IMR-90 (cell line): Measurements from ENCODE around the gene ACAT2.
"Not testable (repeated sequence)": the region's sequence is repeated elsewhere in the genome, so short reads cannot be mapped to it uniquely, and the experiment has no call there.

Experiments used
- BHLHE40 ChIP-seq: fragments of 150-350 bp; IDR thresholded peaks from 2 replicates; pipeline ENCODE4 v1.6.1; 2016; ENCODE audit warnings: mild to moderate bottlenecking, low read depth, low read length
- CEBPB ChIP-seq: IDR thresholded peaks from 2 replicates; pipeline ENCODE4 v1.6.1; 2012; ENCODE audit warnings: low read depth, low read length, improper control_type of control experiment
- CTCF ChIP-seq: conservative IDR thresholded peaks from 2 replicates; pipeline ENCODE4 v1.5.1; 2012; ENCODE audit warnings: mild to moderate bottlenecking, low read depth, low read length, improper control_type of control experiment
- NFE2L2 ChIP-seq: fragments of 150-350 bp; IDR thresholded peaks from 2 replicates; pipeline ENCODE4 v1.6.1; 2016; ENCODE audit warnings: low read depth, mild to moderate bottlenecking, low read length
- POLR2A ChIP-seq: IDR thresholded peaks from 2 replicates; pipeline ENCODE4 v1.6.1; 2012; ENCODE audit warnings: mild to moderate bottlenecking, low read depth, low read length
- SMC3 ChIP-seq: fragments of 150-350 bp; IDR thresholded peaks from 2 replicates; pipeline ENCODE4 v1.6.1; 2016; ENCODE audit warnings: low read depth, mild to moderate bottlenecking, antibody characterized with exemption, low read length, moderate library complexity

GRCh38 chr6:159732550-159732949, 29.3 kb upstream of the ACAT2 start:
- not testable (repeated sequence) for TF ChIP-seq CTCF, BHLHE40, CEBPB, POLR2A, NFE2L2, SMC3
